PC-3 (cell line): Measurements from ENCODE around the gene DOCK8.

Experiments
- EZH2phosphoT487 ChIP-seq: fragments of 300-600 bp; sonication (generic); IDR thresholded peaks from 2 replicates; pipeline ENCODE4 v1.6.1; 2018; ENCODE audit warnings: mild to moderate bottlenecking, antibody characterized with exemption, low read length, borderline replicate concordance
- TF ChIP-seq, protein P1 (sequence below): fragments of 300-600 bp; sonication (generic); conservative IDR thresholded peaks from 2 replicates; pipeline ENCODE4 v1.5.1; 2017; ENCODE audit warnings: antibody characterized with exemption, low read depth, mild to moderate bottlenecking, low read length

DNA sequence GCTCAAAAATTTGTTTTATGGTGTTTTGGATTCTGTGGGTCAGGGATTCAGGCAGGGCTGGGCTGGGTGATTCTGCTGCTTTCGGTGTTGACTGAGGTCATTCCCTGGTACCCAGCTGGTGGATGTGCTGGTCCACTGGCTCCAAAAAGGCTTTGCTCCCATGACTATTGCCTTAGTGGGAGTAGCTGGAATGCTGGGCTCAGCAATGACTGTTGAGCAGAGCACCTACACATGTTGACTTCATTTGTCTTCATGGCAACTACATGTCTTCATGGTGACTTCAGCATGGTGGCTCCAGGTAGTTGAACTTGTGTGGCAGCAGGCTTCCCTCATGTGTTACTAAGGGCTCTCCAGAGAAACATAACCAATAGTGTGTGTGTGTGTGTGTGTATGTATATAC is 297.2 kb downstream of the DOCK8 start:
- TF ChIP-seq, protein P1, sequence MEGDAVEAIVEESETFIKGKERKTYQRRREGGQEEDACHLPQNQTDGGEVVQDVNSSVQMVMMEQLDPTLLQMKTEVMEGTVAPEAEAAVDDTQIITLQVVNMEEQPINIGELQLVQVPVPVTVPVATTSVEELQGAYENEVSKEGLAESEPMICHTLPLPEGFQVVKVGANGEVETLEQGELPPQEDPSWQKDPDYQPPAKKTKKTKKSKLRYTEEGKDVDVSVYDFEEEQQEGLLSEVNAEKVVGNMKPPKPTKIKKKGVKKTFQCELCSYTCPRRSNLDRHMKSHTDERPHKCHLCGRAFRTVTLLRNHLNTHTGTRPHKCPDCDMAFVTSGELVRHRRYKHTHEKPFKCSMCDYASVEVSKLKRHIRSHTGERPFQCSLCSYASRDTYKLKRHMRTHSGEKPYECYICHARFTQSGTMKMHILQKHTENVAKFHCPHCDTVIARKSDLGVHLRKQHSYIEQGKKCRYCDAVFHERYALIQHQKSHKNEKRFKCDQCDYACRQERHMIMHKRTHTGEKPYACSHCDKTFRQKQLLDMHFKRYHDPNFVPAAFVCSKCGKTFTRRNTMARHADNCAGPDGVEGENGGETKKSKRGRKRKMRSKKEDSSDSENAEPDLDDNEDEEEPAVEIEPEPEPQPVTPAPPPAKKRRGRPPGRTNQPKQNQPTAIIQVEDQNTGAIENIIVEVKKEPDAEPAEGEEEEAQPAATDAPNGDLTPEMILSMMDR = no peak
- no peak for TF ChIP-seq EZH2phosphoT487
